ENCODE measurements around the gene ZNF473.

DNA sequence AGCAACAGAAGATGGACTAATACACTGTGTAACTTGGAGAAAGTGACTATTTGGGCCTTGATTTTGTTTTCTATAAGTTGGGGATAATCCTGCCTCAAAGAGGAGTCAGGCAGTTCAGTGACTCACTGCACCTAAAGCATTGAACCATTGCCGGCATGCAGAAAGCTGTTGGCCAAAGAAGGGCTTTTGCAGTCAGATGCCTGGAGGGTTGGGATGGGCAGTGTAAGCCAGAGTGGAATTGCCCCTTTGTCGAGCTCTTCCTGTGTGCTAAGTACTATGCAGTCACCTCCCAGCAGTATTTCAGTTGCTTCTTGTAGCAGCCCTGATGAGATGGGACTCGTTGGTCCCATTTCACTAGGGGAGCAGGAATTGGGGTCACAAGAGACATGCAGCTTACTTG is 11.1 kb downstream of the ZNF473 start:
- TF ChIP-seq, protein P1, sequence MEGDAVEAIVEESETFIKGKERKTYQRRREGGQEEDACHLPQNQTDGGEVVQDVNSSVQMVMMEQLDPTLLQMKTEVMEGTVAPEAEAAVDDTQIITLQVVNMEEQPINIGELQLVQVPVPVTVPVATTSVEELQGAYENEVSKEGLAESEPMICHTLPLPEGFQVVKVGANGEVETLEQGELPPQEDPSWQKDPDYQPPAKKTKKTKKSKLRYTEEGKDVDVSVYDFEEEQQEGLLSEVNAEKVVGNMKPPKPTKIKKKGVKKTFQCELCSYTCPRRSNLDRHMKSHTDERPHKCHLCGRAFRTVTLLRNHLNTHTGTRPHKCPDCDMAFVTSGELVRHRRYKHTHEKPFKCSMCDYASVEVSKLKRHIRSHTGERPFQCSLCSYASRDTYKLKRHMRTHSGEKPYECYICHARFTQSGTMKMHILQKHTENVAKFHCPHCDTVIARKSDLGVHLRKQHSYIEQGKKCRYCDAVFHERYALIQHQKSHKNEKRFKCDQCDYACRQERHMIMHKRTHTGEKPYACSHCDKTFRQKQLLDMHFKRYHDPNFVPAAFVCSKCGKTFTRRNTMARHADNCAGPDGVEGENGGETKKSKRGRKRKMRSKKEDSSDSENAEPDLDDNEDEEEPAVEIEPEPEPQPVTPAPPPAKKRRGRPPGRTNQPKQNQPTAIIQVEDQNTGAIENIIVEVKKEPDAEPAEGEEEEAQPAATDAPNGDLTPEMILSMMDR (conservative IDR thresholded peaks at IDR 0.05; ENCODE audit: low read length) = no peak
- no peak for TF ChIP-seq EZH2phosphoT487 (IDR thresholded peaks at IDR 0.05; ENCODE audit: borderline replicate concordance)

Measured in Loucy (cell line).